Brain microvascular endothelial cell (primary cell): ENCODE data around the gene C4B.

ENCODE experiments used
- DNase-seq: peaks from one replicate; pipeline ENCODE4 v3.0.0-alpha.2; 2020
- H3K27ac ChIP-seq: fragments of 250-450 bp; sonication (Bioruptor Pico); 2 replicates; pipeline ENCODE4 v1.5.1; 2020; ENCODE audit warnings: mild to moderate bottlenecking, moderate library complexity
- H3K27me3 ChIP-seq: fragments of 250-450 bp; sonication (Bioruptor Pico); replicated peaks from 2 replicates; pipeline ENCODE4 v1.5.1; 2020; ENCODE audit warnings: mild to moderate bottlenecking
- H3K36me3 ChIP-seq: fragments of 250-450 bp; sonication (Bioruptor Pico); replicated peaks from 2 replicates; pipeline ENCODE4 v1.5.1; 2020; ENCODE audit warnings: mild to moderate bottlenecking
- H3K4me3 ChIP-seq: 2 replicates; pipeline ENCODE4 v1.5.1; 2011; ENCODE audit warnings: low read depth, mild to moderate bottlenecking, control low read depth, low read length, moderate library complexity
- CTCF ChIP-seq: IDR thresholded peaks from 2 replicates; pipeline ENCODE4 v1.5.1; 2011; ENCODE audit warnings: low read depth, mild to moderate bottlenecking, moderate library complexity, low read length, control low read depth, inconsistent platforms; ENCODE audit errors: missing control alignments
- in situ Hi-C: cut with HindIII; loops from 2 replicates; pipeline ENCODE4 v1.10.0; 2017; ENCODE audit warnings: low sequenced_read_pairs, low pct_ligation_motif_present

The C4B gene

GRCh38 chr6:32074996-32075532 lies 60.5 kb downstream of the C4B start:
- H3K27ac ChIP-seq = no peak overlapping the region
- H3K4me3 ChIP-seq = no peak overlapping the region
- peak; percentile 24 for DNase-seq
- H3K27me3 ChIP-seq = peaks cover 3% of the 10 kb centered on the region
- in situ Hi-C loops = no loop called here
- no peak for TF ChIP-seq CTCF
- H3K36me3 ChIP-seq = no peaks in the 10 kb centered on the region

- no peak overlapping the region for H3K4me3 ChIP-seq
- no peaks in the 10 kb centered on the region for H3K36me3 ChIP-seq
- H3K27ac ChIP-seq = no peak overlapping the region
- DNase-seq = no peak
- in situ Hi-C loops = no loop called here
- no peak for TF ChIP-seq CTCF
- H3K27me3 ChIP-seq = peaks cover under 1% of the 10 kb centered on the region
Observed at GRCh38 chr6:32075781-32076180, 61.2 kb downstream of the C4B start.

GRCh38 chr6:32076321-32076809 lies 61.8 kb downstream of the C4B start:
- TF ChIP-seq CTCF = no peak
- Histone ChIP-seq H3K27me3 (no peaks in the 10 kb centered on the region), H3K27ac (no peak overlapping the region), H3K36me3 (no peaks in the 10 kb centered on the region), H3K4me3 (no peak overlapping the region)
- peak; percentile 39 for DNase-seq
- in situ Hi-C loops = no loop called here

GRCh38 chr6:32079566-32080290 lies 65.1 kb downstream of the C4B start:
- Histone ChIP-seq H3K27me3 (peaks cover 4% of the 10 kb centered on the region), H3K36me3 (no peaks in the 10 kb centered on the region), H3K4me3 (no peak overlapping the region), H3K27ac (no peak overlapping the region)
- in situ Hi-C loops = no loop called here
- no peak for TF ChIP-seq CTCF
- DNase-seq = no peak

- DNase-seq = peak; percentile 83
- Histone ChIP-seq H3K27me3 (peaks cover 11% of the 10 kb centered on the region), H3K36me3 (no peaks in the 10 kb centered on the region), H3K27ac (no peak overlapping the region), H3K4me3 (no peak overlapping the region)
- TF ChIP-seq CTCF = no peak
- in situ Hi-C loops = no loop called here
Observed at GRCh38 chr6:32081168-32081990, 66.8 kb downstream of the C4B start.
